K562 (cell line): ENCODE measurements around the gene POLR3GL. TPM values are rescaled to one million over a fixed set of nuclear protein-coding genes. Genes with fewer than 3 reads are reported as not detected.

ENCODE experiments used
- ESRRB ChIP-seq: fragments of 250-450 bp; sonication (Bioruptor Pico); IDR thresholded peaks from 2 replicates; pipeline ENCODE4 v1.5.0; 2020; ENCODE audit warnings: mild to moderate bottlenecking, moderate library complexity, borderline replicate concordance
- ILK ChIP-seq: fragments of 450-650 bp; IDR thresholded peaks from 2 replicates; pipeline ENCODE4 v1.6.1; 2016; ENCODE audit warnings: missing genetic modification characterization, low read depth, mild to moderate bottlenecking, missing compliant biosample characterization, moderate library complexity, borderline replicate concordance
- KDM4B ChIP-seq, 2 experiments: fragments of 450-650 bp in 1 of 2; sonication (generic) in 1 of 2; IDR thresholded peaks; 2 replicates each; pipeline ENCODE4 v1.6.1; 2016 to 2017; ENCODE audit warnings: borderline replicate concordance in 2 of 2, antibody characterized with exemption in 1 of 2, low read depth in 1 of 2, mild to moderate bottlenecking in 1 of 2
- MAFG ChIP-seq: fragments of 450-650 bp; conservative IDR thresholded peaks from 2 replicates; pipeline ENCODE4 v1.6.1; 2016; ENCODE audit warnings: missing genetic modification characterization, missing compliant biosample characterization
- PBX2 ChIP-seq, 2 experiments: IDR thresholded peaks in 1 of 2; conservative IDR thresholded peaks in 1 of 2; 2 replicates each; pipeline ENCODE4 v1.6.1; 2016; ENCODE audit warnings: low read depth in 2 of 2, mild to moderate bottlenecking in 1 of 2, missing compliant biosample characterization in 1 of 2, missing genetic modification characterization in 1 of 2, moderate library complexity in 1 of 2
- PURB ChIP-seq: sonication (generic); formaldehyde crosslinking; IDR thresholded peaks from 2 replicates; pipeline ENCODE4 v1.9.0; 2021; ENCODE audit warnings: low read depth, mild to moderate bottlenecking, missing genetic modification reagents
- RFX1 ChIP-seq: fragments of 450-650 bp; IDR thresholded peaks from 2 replicates; pipeline ENCODE4 v1.6.1; 2016; ENCODE audit warnings: mild to moderate bottlenecking, moderate library complexity
- SMC3 ChIP-seq: conservative IDR thresholded peaks from 2 replicates; pipeline ENCODE4 v1.6.1; 2011; ENCODE audit warnings: low read depth, low read length, improper control_type of control experiment; ENCODE audit not compliant: insufficient read depth
- TCF15 ChIP-seq: fragments of 250-450 bp; sonication (Bioruptor Pico); IDR thresholded peaks from 2 replicates; pipeline ENCODE4 v1.8.0; 2022; ENCODE audit warnings: moderate library complexity, mild to moderate bottlenecking, inconsistent platforms
- TCF7 ChIP-seq: sonication (generic); IDR thresholded peaks from 2 replicates; pipeline ENCODE4 v1.6.1; 2016; ENCODE audit warnings: antibody characterized with exemption, borderline replicate concordance
- UBTF ChIP-seq, 2 experiments: IDR thresholded peaks; 2 replicates each; pipeline ENCODE4 v1.6.1; 2012; ENCODE audit warnings: improper control_type of control experiment in 2 of 2, low read depth in 2 of 2, low read length in 2 of 2, borderline replicate concordance in 1 of 2
- ZNF224 ChIP-seq: sonication (generic); formaldehyde crosslinking; IDR thresholded peaks from 2 replicates; pipeline ENCODE4 v1.8.0; 2022; ENCODE audit warnings: mild to moderate bottlenecking, missing genetic modification reagents
- ZNF609 ChIP-seq: sonication (generic); formaldehyde crosslinking; IDR thresholded peaks from 2 replicates; pipeline ENCODE4 v1.8.1; 2023; ENCODE audit warnings: missing genetic modification reagents, mild to moderate bottlenecking, borderline replicate concordance
- polyA plus RNA-seq, 8 experiments: library from polyadenylated mRNA; depleted of rRNA in 4 of 8; stranded (reverse) in 5 of 8; unstranded in 3 of 8; fragments of >200 nt; fragmentation: Nextera tagmentation in 2 of 8; fragmentation: Illumina TruSeq in 1 of 8; extraction: Ambion mirVana in 2 of 8; extraction: Trizol in 1 of 8; gene quantifications; 2 replicates each; pipeline versions ENCODE4 v1.2.1 to v1.2.3, GENCODE V29; 2011 to 2014; ENCODE audit warnings: inconsistent platforms in 1 of 8, missing spikeins in 1 of 8
- total RNA-seq, 7 experiments: library from RNA; depleted of rRNA in 6 of 7; stranded (reverse); fragments of >200 nt in 6 of 7; fragmentation: Illumina TruSeq in 2 of 7; extraction: Trizol in 2 of 7; gene quantifications; 2 replicates each; pipeline versions ENCODE4 v1.2.1 to v1.2.3, GENCODE V29; 2011 to 2021; ENCODE audit warnings: low replicate concordance in 1 of 7

POLR3GL gene
- total and polyA plus RNA-seq, 9 of the 15 experiments (the other 6 are each of a cell fraction or from before 2014, with no cell fraction given): 14.6 to 48.4 (median 38.2) TPM

- TF ChIP-seq KDM4B (IDR thresholded peaks at IDR 0.05; ENCODE audit: borderline replicate concordance in 2 of 2, low read depth in 1 of 2) (no peak), PURB (CRISPR knock-in tag) (no peak), RFX1 (no peak), UBTF (IDR thresholded peaks at IDR 0.05; ENCODE audit: borderline replicate concordance in 1 of 2, low read depth in 2 of 2, low read length in 2 of 2) (0 out of 4 replicates have a peak, but pooled peaks of 1 of the 2 experiments have one; percentile 35), MAFG (tag) (no peak), PBX2 (CRISPR knock-in tag; IDR thresholded peaks at IDR 0.05; ENCODE audit: low read depth) (no peak), PBX2 (tag; conservative IDR thresholded peaks at IDR 0.05; ENCODE audit: low read depth) (peak; percentile 37; the same call in 1 of the 2 replicates), ILK (tag) (no peak), TCF7 (0 out of 2 replicates have a peak, but pooled peaks have one; percentile 31), ZNF609 (CRISPR knock-in tag) (no peak), SMC3 (no peak), TCF15 (no peak), ZNF224 (no peak), ESRRB (CRISPR knock-in tag) (no peak)
Observed at GRCh38 chr1:145927063-145927886, 37.2 kb upstream of the POLR3GL start, which contains the start of gene RBM8A (continued).
